DMS 273 (cell line): ENCODE data around the gene COL27A1.

Experiments used
- DNase-seq: peaks from one replicate; lab custom pipeline; 2025; ENCODE audit not compliant: unreplicated experiment; lab: John Stamatoyannopoulos, UW

COL27A1 gene

GRCh38 chr9:114261987-114262386, 106.7 kb downstream of the COL27A1 start:
- no peak for DNase-seq

- DNase-seq = peak; percentile 27
These were observed 108.6 kb downstream of the COL27A1 start for GRCh38 chr9:114263853-114264510.

DNA sequence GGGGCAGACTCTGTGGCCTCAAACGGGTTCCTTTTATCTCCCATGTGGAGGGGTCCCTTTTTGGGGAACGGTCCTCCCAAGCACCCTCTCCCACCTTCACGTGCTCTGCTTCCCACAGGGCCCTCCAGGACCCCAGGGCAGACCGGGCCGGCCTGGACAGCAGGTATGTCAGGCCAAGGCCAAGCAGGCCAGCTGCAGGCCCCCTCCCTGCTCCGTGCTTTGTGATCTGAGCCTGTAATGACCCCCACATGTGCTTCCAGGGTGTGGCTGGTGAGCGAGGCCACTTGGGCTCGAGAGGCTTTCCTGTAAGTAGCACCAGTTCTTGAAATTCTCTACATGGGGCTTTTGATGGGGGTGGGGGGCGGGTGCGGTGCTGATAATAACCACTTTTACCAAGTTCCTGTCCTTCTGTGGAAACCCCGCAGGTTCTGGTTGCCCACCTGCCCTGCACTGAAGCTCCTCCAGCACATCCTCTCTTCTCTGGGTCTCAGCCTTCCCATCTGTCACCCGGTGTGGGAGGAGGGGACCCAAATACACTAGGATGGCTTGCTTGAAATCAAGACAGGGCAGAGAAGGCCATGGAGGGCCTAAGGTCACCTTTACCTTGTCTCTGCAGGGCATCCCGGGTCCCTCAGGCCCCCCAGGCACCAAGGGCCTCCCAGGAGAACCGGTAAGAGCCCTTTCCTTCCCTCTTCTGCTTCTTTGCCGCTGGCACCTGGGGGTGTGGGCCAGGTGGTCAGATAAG, 109.6 kb downstream of the COL27A1 start:
- DNase-seq = peak; percentile 29

- no peak for DNase-seq
These were observed 111.6 kb downstream of the COL27A1 start for GRCh38 chr9:114266969-114267368.

DNA sequence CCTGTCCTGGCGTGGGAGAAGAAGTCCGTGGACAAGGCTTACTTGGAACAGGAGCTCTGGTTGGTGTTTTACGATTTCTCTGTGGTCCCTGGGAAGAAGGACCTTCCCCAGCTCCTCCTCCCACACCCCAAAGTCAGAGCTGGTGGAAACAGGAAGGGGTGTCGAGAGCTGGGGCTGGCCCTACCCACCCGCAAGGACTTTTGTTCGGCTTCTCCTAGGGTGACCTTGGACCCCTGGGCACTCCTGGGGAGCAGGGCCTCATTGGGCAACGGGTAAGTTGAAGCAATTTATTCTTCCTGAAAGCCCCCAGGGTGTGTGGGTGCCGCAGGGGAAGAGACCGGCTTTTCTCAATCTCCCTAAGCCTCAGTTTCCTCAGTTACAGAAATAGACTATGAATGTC, 113.7 kb downstream of the COL27A1 start:
- no peak for DNase-seq

DNA sequence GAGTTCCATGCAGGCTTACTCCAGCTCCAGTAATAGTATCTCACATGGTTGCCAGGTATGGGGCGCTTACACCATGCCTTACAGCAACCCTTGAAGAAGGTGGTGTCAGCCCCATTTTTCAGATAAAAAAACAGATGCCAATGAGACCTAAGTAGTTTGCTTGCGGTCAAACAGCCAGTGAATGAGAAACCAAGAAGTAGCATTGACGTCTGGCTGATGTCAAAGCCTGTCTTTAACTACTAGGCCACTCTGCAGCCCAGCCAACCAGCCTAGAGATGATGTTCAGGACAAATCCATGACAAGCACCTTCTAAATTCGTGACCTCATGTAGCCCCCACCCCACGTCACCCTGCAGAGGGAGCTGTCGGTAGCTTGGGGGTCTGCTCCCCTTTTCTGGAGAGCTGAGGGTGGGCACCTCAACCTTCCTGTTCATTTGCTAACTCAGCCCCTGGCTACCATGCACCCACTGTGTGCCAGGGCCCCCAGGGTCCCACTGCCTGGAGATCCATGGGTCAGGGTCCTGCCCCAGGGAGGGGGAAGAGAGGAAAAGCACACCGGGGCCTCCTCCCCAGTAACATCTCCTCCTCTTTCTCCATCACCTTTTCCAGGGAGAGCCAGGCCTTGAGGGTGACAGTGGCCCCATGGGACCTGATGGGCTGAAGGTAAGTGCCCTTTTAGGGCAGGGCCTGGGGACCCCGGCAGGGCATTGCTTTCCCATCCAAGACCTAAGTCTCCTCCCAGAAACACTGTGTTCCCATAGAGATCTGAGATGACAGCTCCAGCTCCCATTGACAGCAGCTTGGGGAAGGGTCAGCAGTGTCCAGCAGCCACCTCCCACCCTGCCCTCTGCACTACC, 115.0 kb downstream of the COL27A1 start:
- DNase-seq = no peak

DNA sequence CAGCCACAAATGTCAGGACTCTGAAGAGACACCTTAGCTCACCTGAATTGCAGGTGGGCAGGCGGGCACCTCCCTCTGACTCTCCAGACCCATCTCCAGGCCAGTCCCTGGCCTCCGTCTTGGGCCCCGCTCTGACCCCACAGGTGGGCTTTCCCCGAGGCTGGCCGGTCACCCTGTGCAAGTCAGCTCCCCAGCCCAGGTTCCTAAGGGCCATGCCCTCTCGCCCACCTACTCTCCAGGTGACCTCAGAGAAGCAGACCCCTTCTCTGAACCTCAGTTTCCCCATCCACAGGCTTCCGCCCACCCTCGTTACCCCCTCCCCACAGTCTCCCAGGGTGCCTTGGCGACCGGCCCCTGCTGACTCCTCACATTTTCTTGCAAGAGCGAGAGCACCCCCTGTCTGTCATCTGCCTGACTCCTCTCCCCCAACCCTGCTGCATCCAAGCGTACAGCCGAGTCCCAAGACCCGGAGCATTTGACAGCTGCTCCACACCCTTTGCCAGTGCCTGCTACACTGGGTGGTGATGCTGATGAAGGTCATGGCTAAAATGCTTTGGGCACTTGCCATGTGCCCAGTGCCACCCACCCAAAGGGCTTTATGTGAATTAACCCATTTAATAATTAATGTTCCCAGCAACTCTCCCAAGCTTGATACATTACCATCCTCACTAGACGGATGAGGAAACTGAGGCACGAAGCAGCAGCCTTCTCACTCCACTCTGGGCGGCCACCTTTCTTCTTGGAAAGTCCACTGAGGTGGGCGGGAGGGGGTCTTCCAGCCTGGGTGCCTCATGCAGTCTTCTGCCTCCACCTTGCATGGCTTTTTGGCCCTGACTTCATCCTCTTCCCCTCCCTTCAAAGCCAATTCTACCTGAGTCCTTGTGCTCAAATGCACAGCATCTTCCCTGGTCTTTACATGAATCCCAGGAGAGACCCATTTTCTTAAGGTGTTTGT, 116.5 kb downstream of the COL27A1 start:
- DNase-seq = peak; percentile 86

- peak; percentile 28 for DNase-seq
These were observed 117.5 kb downstream of the COL27A1 start for GRCh38 chr9:114272739-114273431.

DNA sequence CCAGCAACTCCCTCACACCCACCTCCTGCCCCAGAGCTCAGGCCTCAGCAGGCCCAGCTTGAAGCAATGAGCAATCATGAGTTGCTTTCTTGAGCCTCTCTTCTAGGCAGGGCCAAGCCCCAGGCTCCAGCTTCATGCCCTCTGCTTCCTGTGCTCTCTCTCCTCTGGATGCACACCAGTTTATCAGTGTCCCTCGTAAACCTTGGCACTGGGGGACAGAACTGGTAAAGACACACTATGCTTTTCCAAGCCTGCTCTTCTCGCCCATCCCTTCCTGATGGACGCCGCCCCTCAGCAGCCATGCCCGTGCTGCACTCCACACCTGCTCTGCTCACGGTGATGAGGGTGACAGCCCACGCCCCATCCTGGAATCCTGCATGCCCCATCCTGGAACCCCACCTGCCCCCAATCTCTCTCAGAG, 118.1 kb downstream of the COL27A1 start:
- no peak for DNase-seq

DNA sequence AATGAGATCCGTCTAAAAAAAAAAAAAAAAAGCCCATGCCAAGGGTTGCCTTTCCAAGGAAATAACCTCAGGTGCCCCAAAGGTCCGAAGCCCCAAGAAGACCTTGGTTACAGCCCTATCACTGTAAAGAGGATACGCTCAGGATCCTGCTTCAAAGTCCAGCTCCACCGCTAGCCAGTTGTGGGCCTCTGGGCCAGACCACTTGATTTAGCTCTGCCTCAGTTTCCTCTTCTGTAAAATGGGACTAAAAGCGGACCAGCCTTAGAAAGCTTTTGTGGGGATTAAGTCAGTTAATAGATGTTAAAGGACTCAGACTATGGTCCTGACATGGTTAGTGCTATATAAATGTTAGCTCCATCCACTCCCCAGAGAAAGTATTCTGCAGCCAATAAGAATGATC, 118.9 kb downstream of the COL27A1 start:
- DNase-seq = no peak

DNA sequence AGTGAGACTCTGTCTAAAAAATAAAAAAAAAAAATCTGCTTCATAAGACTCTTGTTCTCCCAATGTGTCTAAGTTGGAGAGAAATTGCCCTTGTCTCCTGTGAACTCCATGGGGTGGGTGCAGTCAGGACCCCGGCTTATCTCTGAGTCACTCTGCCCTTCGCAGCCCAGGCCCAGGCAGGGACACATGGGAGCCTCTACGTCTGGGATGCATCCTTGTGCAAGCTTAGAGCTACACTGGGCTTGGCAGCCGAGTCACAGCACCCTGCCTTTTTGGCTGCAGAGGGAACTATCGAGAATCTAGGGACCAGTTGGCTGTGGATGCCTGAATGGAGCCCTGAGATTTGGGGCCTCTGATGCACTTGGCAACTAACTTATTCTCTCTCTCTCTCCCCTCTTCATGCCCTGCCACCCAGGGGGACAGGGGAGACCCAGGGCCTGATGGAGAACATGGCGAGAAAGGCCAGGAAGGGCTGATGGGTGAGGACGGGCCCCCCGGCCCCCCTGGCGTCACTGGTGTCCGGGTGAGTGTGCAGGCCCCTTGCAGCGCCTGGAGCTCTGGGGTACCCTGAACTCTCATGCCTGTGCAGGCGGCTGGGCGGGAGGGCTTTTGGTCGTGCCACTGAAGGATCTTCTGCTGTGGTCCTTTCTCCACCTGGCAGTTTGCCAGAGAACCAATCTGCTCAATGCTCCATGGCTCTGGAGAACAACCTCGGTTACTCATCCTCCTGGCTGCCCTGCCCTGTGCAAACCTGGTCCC, 120.1 kb downstream of the COL27A1 start:
- DNase-seq = peak; percentile 51

DNA sequence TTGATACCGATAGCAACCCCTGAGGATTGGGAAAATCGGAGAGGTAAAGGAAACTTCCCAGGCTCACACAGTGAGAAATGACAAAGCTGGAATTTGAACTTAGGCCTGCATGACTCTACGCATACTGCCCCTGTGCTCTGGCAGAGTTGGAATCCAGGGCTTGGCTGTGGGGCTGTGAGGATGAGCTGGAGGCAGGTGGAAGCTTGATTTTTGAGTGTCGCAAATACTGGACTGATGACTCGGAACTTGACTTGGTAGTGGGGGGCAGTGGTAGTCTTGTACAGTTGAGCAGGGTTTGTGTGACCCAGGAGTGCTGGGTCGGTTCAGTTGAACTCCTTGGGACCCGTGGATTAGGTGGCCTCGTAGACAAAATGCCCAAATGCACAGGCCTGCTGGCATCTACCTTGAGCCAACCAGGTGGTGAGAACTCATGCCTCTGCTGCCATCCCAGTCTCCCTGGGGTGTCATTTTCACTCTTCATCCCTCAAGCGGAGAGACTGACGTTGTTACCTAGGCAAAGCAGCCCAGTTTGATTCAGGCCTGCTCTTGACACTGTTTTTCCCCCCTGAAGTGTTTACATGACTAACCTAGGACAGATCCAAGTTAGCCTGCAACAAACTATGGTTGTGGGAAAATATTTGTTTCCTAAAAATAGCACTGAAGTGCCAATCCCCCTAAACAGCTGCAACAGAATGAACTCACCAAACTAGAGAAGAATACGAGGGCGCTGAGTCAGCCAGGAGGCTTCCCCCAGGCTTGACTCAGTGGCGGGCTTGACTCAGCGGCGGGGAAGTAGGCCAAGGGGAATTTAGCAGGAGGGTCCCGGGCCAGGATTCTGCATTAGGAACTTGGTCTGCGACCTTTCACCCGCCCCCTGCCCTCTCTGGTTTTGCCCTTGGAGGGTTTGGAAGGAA, 121.8 kb downstream of the COL27A1 start:
- no peak for DNase-seq

GRCh38 chr9:114278356-114278755, 123.0 kb downstream of the COL27A1 start:
- no peak for DNase-seq

GRCh38 chr9:114278881-114279570, 123.7 kb downstream of the COL27A1 start:
- DNase-seq = no peak

DNA sequence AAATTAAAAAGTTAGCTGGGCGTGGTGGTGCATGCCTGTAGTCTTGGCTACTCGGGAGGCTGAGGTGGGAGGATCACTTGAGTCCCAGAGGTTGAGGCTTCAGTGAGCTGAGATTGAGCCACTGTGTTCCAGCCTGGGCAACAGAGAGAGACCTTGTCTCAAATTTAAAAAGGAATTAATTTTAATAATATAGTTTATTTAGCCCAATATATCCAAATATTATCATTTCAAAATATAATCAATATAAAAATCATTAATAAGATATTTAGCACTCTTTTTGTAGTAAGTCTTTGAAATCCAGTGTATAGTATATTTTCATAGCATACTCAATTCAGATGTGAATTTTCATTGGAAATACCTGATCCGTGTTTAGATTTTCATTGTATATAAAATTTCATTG, 124.4 kb downstream of the COL27A1 start:
- no peak for DNase-seq

- no peak for DNase-seq
These were observed 125.5 kb downstream of the COL27A1 start for GRCh38 chr9:114280636-114281472.
